Keratinocyte (primary cell): ENCODE results near the gene CNN1. TPM values are rescaled to one million over a fixed set of nuclear protein-coding genes. Genes with fewer than 3 reads are reported as not detected.
"Not testable (repeated sequence)": the region's sequence is repeated elsewhere in the genome, so short reads cannot be mapped to it uniquely, and the experiment has no call there.

Experiments
- DNase-seq: peaks from one replicate; pipeline ENCODE4 v3.0.0-alpha.2; 2011; ENCODE audit warnings: low read depth, missing footprints, low spot score
- FAIRE-seq: peaks from 2 replicates; lab custom pipeline; 2011; peaks lifted over from hg19 to GRCh38; lab: Jason Lieb, UNC
- H2AFZ ChIP-seq: 2 replicates; pipeline ENCODE4 v1.6.0; 2012; ENCODE audit warnings: low read length, control low read depth, inconsistent platforms; ENCODE audit not compliant: control insufficient read depth
- H3K27ac ChIP-seq: 2 replicates; pipeline ENCODE4 v1.5.1; 2011; ENCODE audit warnings: low read length; ENCODE audit not compliant: control insufficient read depth, insufficient read depth
- H3K27me3 ChIP-seq: 3 replicates; pipeline ENCODE4 v1.6.0; 2011; ENCODE audit warnings: low read length; ENCODE audit not compliant: control insufficient read depth, insufficient read depth; ENCODE audit errors: extremely low read depth
- H3K36me3 ChIP-seq, 2 experiments: 2 replicates in 1 of 2; 3 replicates in 1 of 2; pipeline ENCODE4 v1.5.1; 2011; ENCODE audit warnings: low read length in 2 of 2, mild to moderate bottlenecking in 1 of 2; ENCODE audit not compliant: control insufficient read depth in 2 of 2, insufficient read depth in 2 of 2; ENCODE audit errors: extremely low read depth in 1 of 2
- H3K4me1 ChIP-seq: 3 replicates; pipeline ENCODE4 v1.5.1; 2011; ENCODE audit warnings: low read length; ENCODE audit not compliant: control insufficient read depth, insufficient read depth; ENCODE audit errors: extremely low read depth
- H3K4me2 ChIP-seq: 3 replicates; pipeline ENCODE4 v1.6.0; 2011; ENCODE audit warnings: low read depth, low read length; ENCODE audit not compliant: control insufficient read depth, insufficient read depth; ENCODE audit errors: extremely low read depth
- H3K4me3 ChIP-seq, 3 experiments: fragments of 200-600 bp in 1 of 3; sonication (generic) in 1 of 3; 2 replicates in 2 of 3; 3 replicates in 1 of 3; pipeline ENCODE4 v1.5.1; 2011 to 2016; ENCODE audit warnings: low read length in 3 of 3, mild to moderate bottlenecking in 3 of 3, control low read depth in 2 of 3, inconsistent platforms in 1 of 3, low read depth in 1 of 3, mixed read lengths in 1 of 3, mixed run types in 1 of 3, moderate library complexity in 1 of 3; ENCODE audit not compliant: control insufficient read depth in 2 of 3, insufficient read depth in 2 of 3; ENCODE audit errors: extremely low read depth in 1 of 3
- H3K79me2 ChIP-seq: 2 replicates; pipeline ENCODE4 v1.6.0; 2012; ENCODE audit warnings: low read length; ENCODE audit not compliant: control insufficient read depth, insufficient read depth
- H3K9ac ChIP-seq: 3 replicates; pipeline ENCODE4 v1.6.0; 2011; ENCODE audit warnings: low read length; ENCODE audit not compliant: control insufficient read depth, insufficient read depth; ENCODE audit errors: extremely low read depth
- H3K9me1 ChIP-seq: 3 replicates; pipeline ENCODE4 v1.6.0; 2011; ENCODE audit warnings: low read length; ENCODE audit not compliant: control insufficient read depth, insufficient read depth; ENCODE audit errors: extremely low read depth
- H3K9me3 ChIP-seq: 2 replicates; pipeline ENCODE4 v1.5.1; 2012; ENCODE audit warnings: low read depth, low read length; ENCODE audit not compliant: control insufficient read depth
- H4K20me1 ChIP-seq: 3 replicates; pipeline ENCODE4 v1.6.0; 2011; ENCODE audit warnings: low read length; ENCODE audit not compliant: control insufficient read depth, insufficient read depth; ENCODE audit errors: extremely low read depth
- EZH2 ChIP-seq: IDR thresholded peaks from one replicate; pipeline ENCODE4 v1.6.1; 2012; ENCODE audit warnings: inconsistent platforms, mild to moderate bottlenecking, low read length, moderate library complexity
- dilution Hi-C: fragments of 300-500 bp; cut with MboI; formaldehyde crosslinking; loops from one replicate; pipeline ENCODE4 v1.7.0; 2020; ENCODE audit warnings: low sequenced_read_pairs; ENCODE audit not compliant: extremely low pct_ligation_motif_present
- polyA plus RNA-seq, 5 experiments: library from polyadenylated mRNA; depleted of rRNA in 3 of 5; stranded (reverse) in 3 of 5; stranded (forward) in 1 of 5; unstranded in 1 of 5; fragments of >200 nt; gene quantifications; 1 replicate in 1 of 5; 2 replicates in 3 of 5; 3 replicates in 1 of 5; pipeline versions ENCODE4 v1.2.1 to v1.2.3, GENCODE V29; 2011 to 2012; ENCODE audit warnings: missing spikeins in 2 of 5, low read depth in 1 of 5, low replicate concordance in 1 of 5
- TF ChIP-seq, protein P1 (sequence below), 3 experiments: IDR thresholded peaks in 1 of 3; conservative IDR thresholded peaks in 1 of 3; optimal IDR thresholded peaks in 1 of 3; 2 replicates in 2 of 3; 3 replicates in 1 of 3; pipeline versions ENCODE3 to v1.5.1; 2011; ENCODE audit warnings: low read length in 3 of 3, mild to moderate bottlenecking in 3 of 3, moderate library complexity in 2 of 3, control low read depth in 1 of 3, inconsistent platforms in 1 of 3; ENCODE audit not compliant: insufficient read depth in 2 of 3; ENCODE audit errors: extremely low read depth in 1 of 3

CNN1 gene
- polyA plus RNA-seq, 1 donor (not counting 4 experiments of a cell fraction or from before 2014, with no cell fraction given), result not detected

DNA sequence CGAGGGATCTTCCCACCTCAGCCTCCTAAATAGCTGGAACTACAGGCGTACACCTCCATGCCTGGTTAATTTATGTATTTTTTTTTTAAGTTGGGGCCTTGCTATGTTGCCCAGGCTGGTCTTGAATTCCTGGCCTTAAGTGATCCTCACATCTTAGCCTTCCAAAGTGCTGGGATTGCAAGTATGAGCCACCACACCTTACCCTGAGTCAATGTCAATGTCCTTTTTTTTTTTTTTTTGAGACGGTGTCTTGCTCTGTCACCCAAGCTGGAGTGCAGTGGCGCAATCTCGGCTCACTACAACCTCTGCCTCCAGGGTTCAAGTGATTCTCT lies 27.0 kb downstream of the CNN1 start:
- DNase-seq, H3K79me2 ChIP-seq, H3K4me1 ChIP-seq, FAIRE-seq, dilution Hi-C loops, H2AFZ ChIP-seq, H3K36me3 ChIP-seq, H4K20me1 ChIP-seq, H3K9me1 ChIP-seq, H3K9ac ChIP-seq, H3K9me3 ChIP-seq, H3K27me3 ChIP-seq, H3K4me2 ChIP-seq, H3K4me3 ChIP-seq, H3K27ac ChIP-seq: not testable (repeated sequence)

DNA sequence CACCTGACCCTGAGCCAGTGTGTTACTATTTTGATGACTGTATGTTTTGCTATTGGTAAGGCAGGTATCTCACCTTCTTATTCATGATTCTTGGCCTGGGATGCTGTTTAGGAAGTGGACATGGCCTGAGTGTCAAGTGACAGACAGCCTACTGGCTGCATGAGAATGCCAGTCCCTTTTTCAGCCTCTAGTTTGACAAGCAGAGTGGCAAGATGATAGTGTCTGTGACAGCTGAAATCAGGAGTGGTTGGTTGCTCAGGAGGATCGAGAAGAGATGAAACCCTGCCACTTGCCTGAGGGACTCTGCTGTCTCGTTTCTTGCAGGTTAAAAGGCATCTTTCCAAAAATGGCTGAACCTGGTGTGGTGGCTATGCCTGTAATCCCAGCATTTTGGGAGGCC lies 27.5 kb downstream of the CNN1 start:
- dilution Hi-C loops, result no loop called here
- H3K9me1 ChIP-seq, result no peaks in the 10 kb centered on the region
- no peaks in the 10 kb centered on the region for H3K9me3 ChIP-seq
- no peak overlapping the region for H3K4me2 ChIP-seq
- DNase-seq, result no peak
- H3K79me2 ChIP-seq, result no peaks in the 10 kb centered on the region
- H3K4me1 ChIP-seq, result no peaks in the 10 kb centered on the region
- no peak overlapping the region for H3K9ac ChIP-seq
- no peak overlapping the region for H2AFZ ChIP-seq
- no peak overlapping the region for H3K27ac ChIP-seq
- H3K27me3 ChIP-seq, result no peaks in the 10 kb centered on the region
- no peak for FAIRE-seq
- TF ChIP-seq, protein P1, sequence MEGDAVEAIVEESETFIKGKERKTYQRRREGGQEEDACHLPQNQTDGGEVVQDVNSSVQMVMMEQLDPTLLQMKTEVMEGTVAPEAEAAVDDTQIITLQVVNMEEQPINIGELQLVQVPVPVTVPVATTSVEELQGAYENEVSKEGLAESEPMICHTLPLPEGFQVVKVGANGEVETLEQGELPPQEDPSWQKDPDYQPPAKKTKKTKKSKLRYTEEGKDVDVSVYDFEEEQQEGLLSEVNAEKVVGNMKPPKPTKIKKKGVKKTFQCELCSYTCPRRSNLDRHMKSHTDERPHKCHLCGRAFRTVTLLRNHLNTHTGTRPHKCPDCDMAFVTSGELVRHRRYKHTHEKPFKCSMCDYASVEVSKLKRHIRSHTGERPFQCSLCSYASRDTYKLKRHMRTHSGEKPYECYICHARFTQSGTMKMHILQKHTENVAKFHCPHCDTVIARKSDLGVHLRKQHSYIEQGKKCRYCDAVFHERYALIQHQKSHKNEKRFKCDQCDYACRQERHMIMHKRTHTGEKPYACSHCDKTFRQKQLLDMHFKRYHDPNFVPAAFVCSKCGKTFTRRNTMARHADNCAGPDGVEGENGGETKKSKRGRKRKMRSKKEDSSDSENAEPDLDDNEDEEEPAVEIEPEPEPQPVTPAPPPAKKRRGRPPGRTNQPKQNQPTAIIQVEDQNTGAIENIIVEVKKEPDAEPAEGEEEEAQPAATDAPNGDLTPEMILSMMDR (optimal IDR thresholded peaks at IDR 0.05 in 1 of 3, IDR thresholded peaks at IDR 0.05 in 1 of 3, conservative IDR thresholded peaks at IDR 0.05 in 1 of 3; ENCODE audit: extremely low read depth in 1 of 3, insufficient read depth in 2 of 3, low read length in 3 of 3), result no peak
- no peak for TF ChIP-seq EZH2
- H3K4me3 ChIP-seq, result no peak overlapping the region
- no peaks in the 10 kb centered on the region for H3K36me3 ChIP-seq
- no peaks in the 10 kb centered on the region for H4K20me1 ChIP-seq

DNA sequence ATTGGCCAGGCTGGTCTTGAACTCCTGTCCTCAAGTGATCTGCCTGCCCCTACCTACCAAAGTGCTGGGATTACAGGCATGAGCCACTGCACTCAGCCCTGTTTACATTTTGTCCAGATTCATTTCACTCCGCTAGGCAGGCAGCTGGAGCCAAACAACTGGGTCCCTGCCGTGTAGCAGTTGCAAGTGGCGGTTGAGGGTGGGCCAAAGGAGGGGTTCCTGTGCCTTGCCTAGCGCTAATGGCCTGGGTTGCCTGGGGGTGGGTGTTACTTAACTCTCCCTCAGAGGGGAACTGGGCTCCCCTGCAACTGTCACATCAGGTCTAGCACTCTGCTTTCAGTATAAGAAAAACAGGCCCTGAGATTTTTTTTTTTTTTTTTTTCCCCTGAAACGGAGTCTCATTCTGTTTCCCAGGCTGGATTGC lies 31.4 kb downstream of the CNN1 start:
- FAIRE-seq, result no peak

DNA sequence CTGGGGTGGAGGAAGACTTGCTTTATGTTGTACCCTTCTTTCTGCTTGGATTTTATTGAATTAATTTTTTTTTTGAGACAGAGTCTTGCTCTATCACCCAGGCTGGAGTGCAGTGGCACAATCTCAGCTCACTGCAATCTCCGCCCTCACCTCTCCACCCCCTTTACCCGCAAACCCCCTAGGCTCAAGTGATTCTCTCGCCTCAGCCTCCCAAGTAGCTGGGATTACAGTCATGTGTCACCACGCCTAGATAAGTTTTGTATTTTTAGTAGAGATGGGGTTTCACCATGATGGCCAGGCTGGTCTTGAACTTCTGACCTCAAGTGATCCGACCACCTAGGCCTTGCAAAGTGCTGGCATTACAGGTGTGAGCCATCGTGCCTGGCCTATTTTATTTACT lies 34.7 kb downstream of the CNN1 start:
- H3K27ac ChIP-seq, H3K9me1 ChIP-seq, H3K36me3 ChIP-seq, H4K20me1 ChIP-seq, DNase-seq, dilution Hi-C loops, H3K4me1 ChIP-seq, FAIRE-seq, H3K27me3 ChIP-seq, H3K79me2 ChIP-seq, H3K9me3 ChIP-seq, H3K4me3 ChIP-seq, H3K9ac ChIP-seq, H3K4me2 ChIP-seq, H2AFZ ChIP-seq: not testable (repeated sequence)

More for the DNA sequence above, 31.4 kb downstream of the CNN1 start:
- Histone ChIP-seq H2AFZ (no peak overlapping the region), H4K20me1 (no peaks in the 10 kb centered on the region), H3K9me3 (no peaks in the 10 kb centered on the region), H3K9ac (no peak overlapping the region), H3K27me3 (no peaks in the 10 kb centered on the region), H3K4me3 (no peak overlapping the region), H3K36me3 (no peaks in the 10 kb centered on the region), H3K4me1 (no peaks in the 10 kb centered on the region), H3K79me2 (no peaks in the 10 kb centered on the region), H3K9me1 (no peaks in the 10 kb centered on the region), H3K4me2 (no peak overlapping the region), H3K27ac (no peak overlapping the region)
- DNase-seq, result no peak
- no peak for TF ChIP-seq EZH2
- TF ChIP-seq, protein P1 (optimal IDR thresholded peaks at IDR 0.05 in 1 of 3, IDR thresholded peaks at IDR 0.05 in 1 of 3, conservative IDR thresholded peaks at IDR 0.05 in 1 of 3; ENCODE audit: extremely low read depth in 1 of 3, insufficient read depth in 2 of 3, low read length in 3 of 3), result no peak
- dilution Hi-C loops, result no loop called here
